ENCODE results near the gene TMEM129. TPM values are rescaled to one million over a fixed set of nuclear protein-coding genes. Genes with fewer than 3 reads are reported as not detected.

The TMEM129 gene
- total and polyA plus RNA-seq, 10 of the 15 experiments (the other 5 are each of a cell fraction or from before 2014, with no cell fraction given), result 0.19 to 24.9 (median 13.2) TPM

- no peak overlapping the region for H3K4me3 ChIP-seq
- 45% methylated on average over 19 of the region's 19 CpGs for WGBS (ENCODE audit: insufficient coverage, insufficient replicate concordance, low lambda C conversion rate, missing lambda C conversion rate)
- H3K9me3 ChIP-seq (replicated peaks; ENCODE audit: control insufficient read depth, insufficient read depth, low read length), result no peaks in the 10 kb centered on the region
- ChIA-PET POLR2A (no interaction called here), SMC1A (ENCODE audit: uncharacterized antibody, unreplicated experiment) (no interaction called here), CTCF (no interaction called here), RAD21 (ENCODE audit: unreplicated experiment) (no interaction called here)
- DNase-seq (ENCODE audit: low read depth, low spot score) (no peak), FAIRE-seq (no peak), ATAC-seq (no peak)
- no peaks in the 10 kb centered on the region for H4K20me1 ChIP-seq (ENCODE audit: control insufficient read depth, insufficient read depth)
- H3K9ac ChIP-seq (ENCODE audit: control insufficient read depth, insufficient read depth, low read length), result no peak overlapping the region
- H3K36me3 ChIP-seq (ENCODE audit: control insufficient read depth in 2 of 2, insufficient read depth in 2 of 2, low read length in 1 of 2), result no peaks in the 10 kb centered on the region
- no peak overlapping the region for H3K27ac ChIP-seq (ENCODE audit: control insufficient read depth, insufficient read depth)
- TF ChIP-seq ELK1 (IDR thresholded peaks at IDR 0.05; ENCODE audit: low read depth, low read length) (no peak), SIN3A (IDR thresholded peaks at IDR 0.05; ENCODE audit: low read depth, low read length) (no peak), KLF5 (IDR thresholded peaks at IDR 0.05; ENCODE audit: partially characterized antibody) (no peak), BRCA1 (IDR thresholded peaks at IDR 0.05; ENCODE audit: low read depth, low read length) (no peak), CUX1 (IDR thresholded peaks at IDR 0.05; ENCODE audit: insufficient replicate concordance, low read depth, low read length) (no peak), SP1 (IDR thresholded peaks at IDR 0.05; ENCODE audit: low read depth, low read length) (no peak), RELA (IDR thresholded peaks at IDR 0.05; ENCODE audit: borderline replicate concordance, partially characterized antibody) (no peak), MTA2 (IDR thresholded peaks at IDR 0.05; ENCODE audit: low read depth) (no peak), SPI1 (IDR thresholded peaks at IDR 0.05; ENCODE audit: borderline replicate concordance, insufficient read depth, low read depth, low read length) (no peak), NRF1 (conservative IDR thresholded peaks at IDR 0.05; ENCODE audit: low read depth, low read length) (no peak), MYC (IDR thresholded peaks at IDR 0.05; ENCODE audit: insufficient read depth, insufficient read length, insufficient replicate concordance, low read length, severe bottlenecking) (no peak), CHD2 (IDR thresholded peaks at IDR 0.05; ENCODE audit: borderline replicate concordance, low read depth, low read length) (no peak), GATAD2B (conservative IDR thresholded peaks at IDR 0.05; ENCODE audit: low read depth) (no peak), TBL1XR1 (IDR thresholded peaks at IDR 0.05; ENCODE audit: low read depth, low read length) (no peak), ZNF217 (IDR thresholded peaks at IDR 0.05) (no peak), BCLAF1 (IDR thresholded peaks at IDR 0.05) (no peak)
- intact Hi-C loops (cut with micrococcal nuclease; ENCODE audit: unreplicated experiment), result no loop called here
- BruUV-seq (replicated peaks), result no TSS peak
- H3K4me2 ChIP-seq (ENCODE audit: control insufficient read depth, insufficient read depth), result no peak overlapping the region
- H3K4me1 ChIP-seq (ENCODE audit: control insufficient read depth, insufficient read depth, low read length), result no peaks in the 10 kb centered on the region
- H3K79me2 ChIP-seq (ENCODE audit: control insufficient read depth, insufficient read depth, low read length), result no peaks in the 10 kb centered on the region
- no peaks in the 10 kb centered on the region for H3K27me3 ChIP-seq (replicated peaks in 1 of 2; ENCODE audit: control insufficient read depth in 2 of 2, insufficient read depth in 2 of 2, low read length in 1 of 2)
- no peak overlapping the region for H2AFZ ChIP-seq (ENCODE audit: control insufficient read depth, low read depth, low read length)
- in situ Hi-C loops (cut with MboI), result no loop called here
These were observed 45.9 kb downstream of the TMEM129 start for GRCh38 chr4:1675136-1675801.

All from GM12878 (cell line).